HEK293 (cell line): Measurements from ENCODE around the gene MRPS18A.

Experiments used
- ATF2 ChIP-seq: fragments of 450-650 bp; formaldehyde crosslinking; IDR thresholded peaks from 2 replicates; pipeline ENCODE4 v1.5.1; 2016; ENCODE audit warnings: missing biosample characterization, missing genetic modification characterization, low read depth
- IKZF3 ChIP-seq: fragments of 450-650 bp; IDR thresholded peaks from 2 replicates; pipeline ENCODE4 v1.5.0; 2018; ENCODE audit warnings: missing biosample characterization, mild to moderate bottlenecking, missing genetic modification characterization, moderate library complexity
- KLF17 ChIP-seq: fragments of 450-650 bp; formaldehyde crosslinking; IDR thresholded peaks from 2 replicates; pipeline ENCODE4 v1.5.1; 2016; ENCODE audit warnings: missing biosample characterization, missing genetic modification characterization
- KLF7 ChIP-seq: fragments of 450-650 bp; formaldehyde crosslinking; IDR thresholded peaks from 2 replicates; pipeline ENCODE4 v1.5.1; 2016; ENCODE audit warnings: missing biosample characterization, missing genetic modification characterization, borderline replicate concordance
- KLF9 ChIP-seq: fragments of 450-650 bp; formaldehyde crosslinking; IDR thresholded peaks from 2 replicates; pipeline ENCODE4 v1.5.1; 2016; ENCODE audit warnings: missing biosample characterization, missing genetic modification characterization, low read depth
- OSR2 ChIP-seq: fragments of 450-650 bp; formaldehyde crosslinking; IDR thresholded peaks from 2 replicates; pipeline ENCODE4 v1.5.1; 2016; ENCODE audit warnings: missing biosample characterization, missing genetic modification characterization
- SP7 ChIP-seq: fragments of 450-650 bp; formaldehyde crosslinking; IDR thresholded peaks from 2 replicates; pipeline ENCODE4 v1.5.1; 2016; ENCODE audit warnings: missing biosample characterization, missing genetic modification characterization
- ZBTB26 ChIP-seq: fragments of 450-650 bp; formaldehyde crosslinking; optimal IDR thresholded peaks from 2 replicates; pipeline ENCODE3; 2016; ENCODE audit warnings: missing biosample characterization, mild to moderate bottlenecking, missing genetic modification characterization
- ZBTB8A ChIP-seq: fragments of 450-650 bp; formaldehyde crosslinking; IDR thresholded peaks from 2 replicates; pipeline ENCODE4 v1.5.1; 2016; ENCODE audit warnings: missing biosample characterization, missing genetic modification characterization
- ZEB2 ChIP-seq: fragments of 450-650 bp; formaldehyde crosslinking; IDR thresholded peaks from 2 replicates; pipeline ENCODE4 v1.5.1; 2016; ENCODE audit warnings: missing biosample characterization, missing genetic modification characterization
- ZFHX2 ChIP-seq: fragments of 450-650 bp; formaldehyde crosslinking; conservative IDR thresholded peaks from 2 replicates; pipeline ENCODE4 v1.5.1; 2016; ENCODE audit warnings: missing biosample characterization, missing genetic modification characterization
- ZFP69B ChIP-seq: fragments of 450-650 bp; formaldehyde crosslinking; IDR thresholded peaks from 2 replicates; pipeline ENCODE4 v1.5.1; 2016; ENCODE audit warnings: missing biosample characterization, missing genetic modification characterization
- ZNF146 ChIP-seq: fragments of 450-650 bp; formaldehyde crosslinking; IDR thresholded peaks from 2 replicates; pipeline ENCODE4 v1.5.1; 2016; ENCODE audit warnings: missing biosample characterization, missing genetic modification characterization
- ZNF2 ChIP-seq: fragments of 450-650 bp; formaldehyde crosslinking; IDR thresholded peaks from 2 replicates; pipeline ENCODE4 v1.5.1; 2016; ENCODE audit warnings: missing biosample characterization, missing genetic modification characterization
- ZNF366 ChIP-seq: fragments of 450-650 bp; formaldehyde crosslinking; conservative IDR thresholded peaks from 2 replicates; pipeline ENCODE4 v1.5.1; 2016; ENCODE audit warnings: missing biosample characterization, missing genetic modification characterization
- ZNF423 ChIP-seq: fragments of 450-650 bp; formaldehyde crosslinking; IDR thresholded peaks from 2 replicates; pipeline ENCODE4 v1.5.1; 2016; ENCODE audit warnings: missing biosample characterization, missing genetic modification characterization
- ZNF518A ChIP-seq: fragments of 450-650 bp; formaldehyde crosslinking; conservative IDR thresholded peaks from 2 replicates; pipeline ENCODE4 v1.5.1; 2016; ENCODE audit warnings: low read depth, missing biosample characterization, missing genetic modification characterization
- ZNF529 ChIP-seq: fragments of 450-650 bp; formaldehyde crosslinking; IDR thresholded peaks from 2 replicates; pipeline ENCODE4 v1.5.1; 2017; ENCODE audit warnings: missing genetic modification characterization, missing biosample characterization; ENCODE audit not compliant: insufficient replicate concordance
- ZNF600 ChIP-seq: fragments of 450-650 bp; formaldehyde crosslinking; IDR thresholded peaks from 2 replicates; pipeline ENCODE4 v1.5.1; 2016; ENCODE audit warnings: missing biosample characterization, missing genetic modification characterization
- ZNF626 ChIP-seq: fragments of 450-650 bp; sonication (Bioruptor Pico); formaldehyde crosslinking; IDR thresholded peaks from 2 replicates; pipeline ENCODE4 v1.5.1; 2018; ENCODE audit warnings: missing biosample characterization, missing genetic modification characterization, inconsistent platforms
- ZNF645 ChIP-seq: fragments of 450-650 bp; formaldehyde crosslinking; IDR thresholded peaks from 2 replicates; pipeline ENCODE4; 2016; ENCODE audit warnings: missing biosample characterization, missing genetic modification characterization
- ZNF704 ChIP-seq: fragments of 450-650 bp; formaldehyde crosslinking; IDR thresholded peaks from 2 replicates; pipeline ENCODE4 v1.5.1; 2016; ENCODE audit warnings: missing biosample characterization, missing genetic modification characterization
- ZNF76 ChIP-seq: fragments of 450-650 bp; formaldehyde crosslinking; IDR thresholded peaks from 2 replicates; pipeline ENCODE4; 2016; ENCODE audit warnings: low read depth, missing biosample characterization, missing genetic modification characterization, borderline replicate concordance
- ZSCAN16 ChIP-seq: fragments of 450-650 bp; formaldehyde crosslinking; IDR thresholded peaks from 2 replicates; pipeline ENCODE4 v1.5.1; 2016; ENCODE audit warnings: missing biosample characterization, missing genetic modification characterization
- ZSCAN5A ChIP-seq: fragments of 450-650 bp; formaldehyde crosslinking; IDR thresholded peaks from 2 replicates; pipeline ENCODE4 v1.5.1; 2016; ENCODE audit warnings: missing biosample characterization, missing genetic modification characterization

MRPS18A gene

GRCh38 chr6:43724914-43725642, 37.5 kb upstream of the MRPS18A start (continued):
- TF ChIP-seq ZNF518A (tag by site-specific recombination) (0 out of 2 replicates have a peak, but pooled peaks have one; percentile 44), ZEB2 (peak; percentile 94), KLF17 (tag by site-specific recombination) (peak; percentile 83), ZSCAN5A (tag by site-specific recombination) (no peak), KLF7 (peak; percentile 87; the same call in 1 of the 2 replicates), ZNF146 (tag by site-specific recombination) (no peak), ZNF704 (tag by site-specific recombination) (no peak), ZFP69B (tag by site-specific recombination) (peak; percentile 87), ATF2 (tag by site-specific recombination) (peak; percentile 65), IKZF3 (tag by site-specific recombination) (peak; percentile 61; the same call in 1 of the 2 replicates), ZFHX2 (tag by site-specific recombination) (peak; percentile 97), ZSCAN16 (tag by site-specific recombination) (no peak), ZNF76 (tag by site-specific recombination) (peak; percentile 17; the same call in 1 of the 2 replicates), OSR2 (peak; percentile 67), ZNF2 (no peak), ZBTB26 (tag by site-specific recombination) (peak; percentile 71), ZNF366 (tag by site-specific recombination) (peak; percentile 69), ZNF645 (tag by site-specific recombination) (0 out of 2 replicates have a peak, but pooled peaks have one; percentile 11), ZBTB8A (tag by site-specific recombination) (peak; percentile 93), ZNF529 (tag by site-specific recombination) (no peak), ZNF600 (peak; percentile 75), SP7 (tag by site-specific recombination) (peak; percentile 88), ZNF423 (tag by site-specific recombination) (no peak), KLF9 (tag by site-specific recombination) (peak; percentile 65), ZNF626 (tag by site-specific recombination) (no peak)
